ENCODE data around the gene ZNF486.
A peak's percentile ranks its signal among the peaks of the same experiment; 100 is the strongest.
"Not testable (repeated sequence)": the region's sequence is repeated elsewhere in the genome, so short reads cannot be mapped to it uniquely, and the experiment has no call there.

The ZNF486 gene

GRCh38 chr19:20167020-20167644 is at the start of gene ZNF486:
Gene ZNF486 (plus strand): TSS chr19:20167214. CDS start chr19:20167331, 117 bp downstream.
- peak within 1 kb of the TSS; percentile 99 for H3K4me3 Mint-ChIP-seq
- no peaks in the 10 kb centered on the region for H3K27me3 Mint-ChIP-seq (ENCODE audit: low read depth)
- peak within 1 kb of the TSS; percentile 81 to 98 (median 93) for H3K27ac Mint-ChIP-seq
- H3K9me3 Mint-ChIP-seq: peaks cover 37% of the 10 kb centered on the region
- H3K4me1 Mint-ChIP-seq: no peaks in the 10 kb centered on the region
- TF ChIP-seq, protein P1, sequence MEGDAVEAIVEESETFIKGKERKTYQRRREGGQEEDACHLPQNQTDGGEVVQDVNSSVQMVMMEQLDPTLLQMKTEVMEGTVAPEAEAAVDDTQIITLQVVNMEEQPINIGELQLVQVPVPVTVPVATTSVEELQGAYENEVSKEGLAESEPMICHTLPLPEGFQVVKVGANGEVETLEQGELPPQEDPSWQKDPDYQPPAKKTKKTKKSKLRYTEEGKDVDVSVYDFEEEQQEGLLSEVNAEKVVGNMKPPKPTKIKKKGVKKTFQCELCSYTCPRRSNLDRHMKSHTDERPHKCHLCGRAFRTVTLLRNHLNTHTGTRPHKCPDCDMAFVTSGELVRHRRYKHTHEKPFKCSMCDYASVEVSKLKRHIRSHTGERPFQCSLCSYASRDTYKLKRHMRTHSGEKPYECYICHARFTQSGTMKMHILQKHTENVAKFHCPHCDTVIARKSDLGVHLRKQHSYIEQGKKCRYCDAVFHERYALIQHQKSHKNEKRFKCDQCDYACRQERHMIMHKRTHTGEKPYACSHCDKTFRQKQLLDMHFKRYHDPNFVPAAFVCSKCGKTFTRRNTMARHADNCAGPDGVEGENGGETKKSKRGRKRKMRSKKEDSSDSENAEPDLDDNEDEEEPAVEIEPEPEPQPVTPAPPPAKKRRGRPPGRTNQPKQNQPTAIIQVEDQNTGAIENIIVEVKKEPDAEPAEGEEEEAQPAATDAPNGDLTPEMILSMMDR (IDR thresholded peaks at IDR 0.05; ENCODE audit: unreplicated experiment in 3 of 3): no peak
- peaks cover 48% of the 10 kb centered on the region for H3K36me3 Mint-ChIP-seq (ENCODE audit: low read depth)

DNA sequence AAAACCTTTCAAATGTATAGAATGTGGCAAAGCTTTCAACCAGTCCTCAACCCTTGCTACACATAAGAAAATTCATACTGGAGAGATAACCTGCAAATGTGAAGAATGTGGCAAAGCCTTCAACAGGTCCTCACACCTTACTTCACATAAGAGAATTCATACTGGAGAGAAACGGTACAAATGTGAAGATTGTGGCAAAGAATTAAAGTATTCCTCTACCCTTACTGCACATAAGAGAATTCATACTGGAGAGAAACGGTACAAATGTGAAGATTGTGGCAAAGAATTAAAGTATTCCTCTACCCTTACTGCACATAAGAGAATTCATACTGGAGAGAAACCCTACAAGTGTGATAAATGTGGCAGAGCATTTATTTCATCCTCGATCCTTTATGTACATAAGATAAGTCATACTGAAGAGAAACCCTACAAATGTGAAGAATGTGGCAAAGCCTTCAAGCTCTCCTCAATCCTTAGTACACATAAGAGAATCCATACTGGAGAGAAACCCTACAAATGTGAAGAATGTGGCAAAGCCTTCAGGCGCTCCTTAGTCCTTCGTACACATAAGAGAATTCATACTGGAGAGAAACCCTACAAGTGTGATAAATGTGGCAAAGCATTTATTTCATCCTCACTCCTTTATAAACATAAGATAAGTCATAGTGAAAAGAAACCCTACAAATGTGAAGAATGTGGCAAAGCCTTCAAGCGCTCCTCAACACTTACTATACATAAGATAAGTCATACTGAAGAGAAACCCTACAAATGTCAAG is 48.8 kb upstream of the ZNF486 start:
- not testable (repeated sequence) for H3K4me3 Mint-ChIP-seq; H3K27ac Mint-ChIP-seq; H3K4me1 Mint-ChIP-seq; H3K27me3 Mint-ChIP-seq (ENCODE audit: low read depth)
- Mint-ChIP-seq H3K9me3 (peaks cover 65% of the 10 kb centered on the region), H3K36me3 (ENCODE audit: low read depth) (peaks cover 96% of the 10 kb centered on the region)

GRCh38 chr19:20124879-20125278 is 42.1 kb upstream of the ZNF486 start:
- no peak overlapping the region for H3K27ac Mint-ChIP-seq
- TF ChIP-seq, protein P1 (IDR thresholded peaks at IDR 0.05; ENCODE audit: unreplicated experiment in 3 of 3): no peak
- peaks cover 91% of the 10 kb centered on the region for H3K36me3 Mint-ChIP-seq (ENCODE audit: low read depth)

DNA sequence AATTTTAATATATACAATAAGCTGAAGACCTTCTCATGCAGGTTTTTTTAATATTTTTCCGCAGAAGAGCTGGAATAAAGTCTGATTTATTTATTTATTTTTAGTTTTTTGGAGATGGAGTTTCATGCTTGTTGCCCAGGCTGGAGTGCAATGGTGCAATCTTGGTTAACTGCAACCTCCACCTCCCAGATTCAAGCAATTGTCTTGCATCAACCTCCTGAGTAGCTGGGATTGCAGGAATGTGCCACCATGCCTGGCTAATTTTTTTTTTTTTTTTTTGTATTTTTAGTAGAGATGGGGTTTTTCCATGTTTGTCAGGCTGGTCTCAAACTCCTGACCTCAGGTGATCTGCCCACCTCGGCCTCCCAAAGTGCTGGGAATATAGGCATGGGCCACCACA is 34.1 kb upstream of the ZNF486 start:
- peaks cover 39% of the 10 kb centered on the region for H3K9me3 Mint-ChIP-seq

More at GRCh38 chr19:20124879-20125278, 42.1 kb upstream of the ZNF486 start:
- H3K27me3 Mint-ChIP-seq (ENCODE audit: low read depth): no peaks in the 10 kb centered on the region
- H3K4me1 Mint-ChIP-seq: no peaks in the 10 kb centered on the region
- H3K4me3 Mint-ChIP-seq: no peak overlapping the region
- peaks cover 49% of the 10 kb centered on the region for H3K9me3 Mint-ChIP-seq

DNA sequence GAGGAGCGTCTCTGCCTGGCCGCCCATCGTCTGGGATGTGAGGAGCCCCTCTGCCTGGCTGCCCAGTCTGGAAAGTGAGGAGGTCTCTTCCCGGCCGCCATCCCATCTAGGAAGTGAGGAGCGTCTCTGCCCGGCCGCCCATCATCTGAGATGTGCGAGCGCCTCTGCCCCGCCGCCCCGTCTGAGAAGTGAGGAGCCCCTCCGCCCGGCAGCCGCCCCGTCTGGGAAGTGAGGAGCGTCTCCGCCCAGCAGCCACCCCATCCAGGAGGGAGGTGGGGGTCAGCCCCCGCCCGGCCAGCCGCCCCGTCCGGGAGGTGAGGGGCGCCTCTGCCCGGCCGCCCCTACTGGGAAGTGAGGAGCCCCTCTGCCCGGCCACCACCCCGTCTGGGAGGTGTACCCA is 29.3 kb upstream of the ZNF486 start:
- not testable (repeated sequence) for H3K27me3 Mint-ChIP-seq (ENCODE audit: low read depth); H3K4me1 Mint-ChIP-seq; H3K27ac Mint-ChIP-seq; H3K4me3 Mint-ChIP-seq
- H3K36me3 Mint-ChIP-seq (ENCODE audit: low read depth): peaks cover 35% of the 10 kb centered on the region
- H3K9me3 Mint-ChIP-seq: peaks cover 49% of the 10 kb centered on the region

More for the DNA sequence above, 34.1 kb upstream of the ZNF486 start:
- H3K36me3 Mint-ChIP-seq (ENCODE audit: low read depth): peaks cover 59% of the 10 kb centered on the region
- not testable (repeated sequence) for H3K27me3 Mint-ChIP-seq (ENCODE audit: low read depth); H3K27ac Mint-ChIP-seq; H3K4me3 Mint-ChIP-seq; H3K4me1 Mint-ChIP-seq

DNA sequence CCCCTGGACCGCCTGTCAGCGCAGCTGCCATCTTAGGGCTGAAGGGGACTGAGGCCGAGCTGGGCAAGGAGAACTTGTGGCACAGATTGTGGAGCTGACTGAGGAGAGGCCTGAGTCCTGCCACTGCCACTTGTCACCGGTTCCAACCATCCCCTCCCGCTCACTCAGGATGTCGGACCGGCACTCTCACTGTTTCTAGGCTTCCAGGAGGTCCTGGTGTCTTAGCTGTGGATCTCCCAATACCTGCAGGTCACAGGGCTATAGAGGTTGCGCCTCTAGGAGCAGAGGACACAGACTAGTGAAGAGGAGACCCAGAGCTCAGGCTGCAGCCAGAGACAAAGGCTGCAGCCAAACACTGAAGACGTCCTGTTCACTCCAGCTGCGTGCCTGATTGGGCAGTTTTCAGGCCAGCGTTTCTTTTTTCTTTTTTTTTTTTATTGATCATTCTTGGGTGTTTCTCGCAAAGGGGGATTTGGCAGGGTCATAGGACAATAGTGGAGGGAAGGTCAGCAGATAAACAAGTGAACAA is 15.3 kb upstream of the ZNF486 start:
- no peak overlapping the region for H3K4me3 Mint-ChIP-seq
- peaks cover 5% of the 10 kb centered on the region for H3K36me3 Mint-ChIP-seq (ENCODE audit: low read depth)
- TF ChIP-seq, protein P1 (IDR thresholded peaks at IDR 0.05; ENCODE audit: unreplicated experiment in 3 of 3): no peak
- H3K27me3 Mint-ChIP-seq (ENCODE audit: low read depth): peaks cover 3% of the 10 kb centered on the region
- no peaks in the 10 kb centered on the region for H3K4me1 Mint-ChIP-seq
- no peak overlapping the region for H3K27ac Mint-ChIP-seq
- H3K9me3 Mint-ChIP-seq: peaks cover 34% of the 10 kb centered on the region

- H3K4me1 Mint-ChIP-seq; H3K27me3 Mint-ChIP-seq (ENCODE audit: low read depth); H3K27ac Mint-ChIP-seq; H3K36me3 Mint-ChIP-seq (ENCODE audit: low read depth); H3K4me3 Mint-ChIP-seq: not testable (repeated sequence)
- H3K9me3 Mint-ChIP-seq: peaks cover 29% of the 10 kb centered on the region
Observed at GRCh38 chr19:20152506-20152905, 14.5 kb upstream of the ZNF486 start.

GRCh38 chr19:20153281-20153680 is 13.7 kb upstream of the ZNF486 start:
- TF ChIP-seq, protein P1 (IDR thresholded peaks at IDR 0.05; ENCODE audit: unreplicated experiment in 3 of 3): no peak
- Mint-ChIP-seq H3K27me3 (ENCODE audit: low read depth) (peaks cover 3% of the 10 kb centered on the region), H3K27ac (no peak overlapping the region), H3K9me3 (peaks cover 23% of the 10 kb centered on the region), H3K36me3 (ENCODE audit: low read depth) (peaks cover 5% of the 10 kb centered on the region), H3K4me3 (no peak overlapping the region), H3K4me1 (no peaks in the 10 kb centered on the region)
